ENCODE measurements around the gene MYO15A.

Gene MYO15A

DNA sequence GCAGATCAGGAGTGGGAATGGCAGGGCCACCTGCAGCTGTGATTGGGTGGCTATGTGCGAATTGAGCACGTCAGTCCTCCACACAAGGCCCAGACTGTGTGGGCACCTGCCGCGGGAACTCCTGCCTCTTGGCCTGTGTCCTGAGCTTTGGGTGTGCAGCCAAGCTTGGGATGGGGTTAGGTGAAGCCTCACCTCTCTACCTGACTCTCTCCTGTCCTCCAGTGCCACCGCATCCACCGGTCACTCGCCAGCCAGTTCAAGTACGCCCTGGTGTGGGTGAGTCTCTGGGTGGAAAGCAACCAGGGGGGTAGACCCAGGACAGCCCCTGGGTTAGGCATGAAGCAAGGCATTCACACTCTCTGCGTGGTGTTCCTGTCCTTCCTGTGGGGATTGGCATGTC lies 2.3 kb upstream of the MYO15A start:
- no peak for DNase-seq

DNA sequence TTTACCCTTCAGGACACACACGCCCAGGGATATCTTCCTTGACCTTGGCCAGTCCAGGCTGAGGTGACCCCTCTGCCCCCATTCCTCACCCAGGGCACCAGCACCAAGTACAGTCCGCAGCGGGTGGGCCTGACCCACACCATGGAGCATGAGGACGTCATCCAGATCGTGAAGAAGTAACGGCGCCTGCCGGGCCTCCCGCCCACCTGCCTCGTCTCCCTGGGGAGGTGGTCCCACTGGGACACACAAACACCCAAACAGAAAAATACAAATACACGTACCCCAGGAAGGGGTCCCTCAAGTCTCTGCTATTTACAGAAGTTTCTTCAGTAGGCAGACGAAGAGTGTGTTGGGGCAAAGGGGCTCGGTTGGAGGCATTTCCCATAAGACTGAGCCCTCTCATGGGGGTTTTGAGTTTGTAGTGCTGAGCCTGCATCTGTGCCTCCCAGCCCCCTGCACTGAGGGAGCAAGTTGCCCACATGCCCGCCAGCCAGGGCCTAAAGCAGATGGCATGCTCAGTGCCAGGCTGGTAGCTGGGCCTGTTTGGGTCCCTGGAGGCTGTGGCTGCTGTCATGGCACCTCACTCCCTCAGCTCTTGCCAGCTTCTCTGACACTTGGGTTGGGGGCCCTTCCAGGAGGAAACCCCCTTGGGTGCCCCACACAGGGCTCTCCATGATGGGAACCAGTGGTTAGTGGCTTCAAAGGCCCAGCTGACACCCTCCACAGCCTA lies 1.3 kb upstream of the MYO15A start:
- DNase-seq: no peak

DNA sequence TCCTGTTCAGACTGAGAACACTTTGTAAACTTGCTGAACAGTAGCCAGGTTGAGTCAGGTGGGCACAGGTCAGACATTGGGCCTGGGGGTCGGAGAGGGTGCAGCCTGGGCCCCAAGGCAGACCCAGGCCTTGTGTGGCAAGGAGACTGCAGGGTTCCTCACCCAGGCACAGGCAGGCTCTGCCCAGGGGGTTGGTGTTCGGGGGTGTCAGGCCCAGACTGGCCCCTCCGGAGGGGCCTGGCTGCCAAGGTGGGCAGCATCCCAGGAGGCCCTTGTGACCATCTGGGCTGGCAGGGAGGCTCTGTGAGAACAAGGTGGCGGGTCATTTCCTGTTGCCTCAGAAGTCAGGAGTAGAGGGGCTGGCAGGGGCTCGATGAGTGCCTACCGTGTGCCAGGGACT lies 585 bp upstream of the MYO15A start:
- no peak for DNase-seq

DNA sequence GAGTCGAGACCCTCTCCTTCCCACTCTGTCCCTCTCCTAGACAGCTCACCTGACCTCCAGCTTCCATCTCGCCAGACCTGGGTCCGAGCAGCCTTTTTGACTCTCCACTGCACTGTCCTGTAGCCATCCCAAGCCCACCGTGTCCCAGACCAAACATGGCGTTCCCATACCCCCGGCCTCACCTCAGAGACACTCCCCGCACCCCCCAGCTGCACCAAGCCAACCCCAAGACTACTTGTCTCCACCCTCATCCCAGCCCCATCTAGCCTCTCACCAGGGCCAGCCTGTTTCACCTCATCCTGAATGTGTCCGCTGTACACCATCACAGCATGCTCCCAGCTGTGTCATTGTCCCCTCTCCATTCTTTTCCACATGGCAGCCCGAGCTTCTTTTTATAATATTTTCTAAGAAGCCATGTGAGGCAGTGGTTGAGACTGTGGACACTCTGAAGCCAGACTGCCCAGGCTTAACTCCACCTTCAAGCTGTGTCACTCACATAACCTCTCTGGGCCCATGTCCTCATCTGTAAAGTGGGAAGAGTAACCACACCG lies 1.5 kb downstream of the MYO15A start:
- DNase-seq: no peak

DNA sequence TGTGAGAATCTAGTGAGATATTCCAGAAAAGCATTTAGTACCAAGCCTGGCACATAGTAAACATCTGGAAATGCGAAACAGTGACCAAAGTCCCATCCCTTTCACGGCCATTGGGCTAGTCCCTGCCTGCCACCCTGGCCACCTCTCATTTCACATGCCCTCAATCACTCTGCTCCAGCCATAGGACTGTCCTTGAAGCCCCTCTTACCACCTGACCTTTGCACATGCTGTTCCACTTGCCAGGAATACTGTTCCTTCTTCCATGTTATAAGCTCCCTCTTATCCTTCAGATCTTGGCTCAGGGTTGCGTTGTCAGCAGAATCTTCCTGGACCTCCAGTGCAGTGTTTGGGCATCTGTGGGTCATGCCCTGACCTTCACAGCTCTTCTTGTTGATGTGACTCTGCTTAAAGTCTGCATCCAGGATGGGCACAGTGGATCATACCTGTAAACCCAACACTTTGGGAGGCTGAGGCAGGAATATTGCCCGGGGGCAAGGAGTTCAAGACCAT lies 2.1 kb downstream of the MYO15A start:
- no peak for DNase-seq

DNA sequence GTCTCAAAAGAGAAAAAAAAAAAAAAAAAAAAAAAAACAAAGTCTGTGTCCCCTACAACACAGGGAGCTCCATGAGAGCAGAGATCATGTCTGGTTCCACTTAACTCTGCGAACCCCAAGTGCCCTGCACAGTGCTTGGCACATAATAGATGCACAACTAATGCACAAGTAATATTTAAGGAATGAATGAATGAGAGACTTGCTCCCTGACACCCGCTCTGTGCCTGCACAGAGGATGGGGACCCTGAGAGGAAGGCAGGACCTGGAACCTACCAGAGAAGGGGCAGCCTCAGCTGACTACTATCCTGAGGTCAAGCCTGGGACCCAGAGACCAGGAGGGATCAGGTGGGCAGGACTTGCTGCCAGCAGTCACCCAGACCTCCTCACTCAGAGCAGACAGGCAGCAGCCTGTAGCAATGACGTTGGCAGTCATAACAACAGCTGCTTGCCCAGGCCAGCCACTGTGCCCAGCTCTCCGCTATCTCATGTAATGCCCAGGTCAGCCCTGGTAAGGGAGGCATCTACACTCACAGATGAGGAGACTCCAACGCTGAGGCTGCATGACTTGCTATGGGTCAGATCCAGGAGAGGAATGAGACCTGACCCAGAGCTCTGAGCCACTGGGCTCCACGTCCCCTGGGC lies 2.9 kb downstream of the MYO15A start:
- no peak for DNase-seq

DNA sequence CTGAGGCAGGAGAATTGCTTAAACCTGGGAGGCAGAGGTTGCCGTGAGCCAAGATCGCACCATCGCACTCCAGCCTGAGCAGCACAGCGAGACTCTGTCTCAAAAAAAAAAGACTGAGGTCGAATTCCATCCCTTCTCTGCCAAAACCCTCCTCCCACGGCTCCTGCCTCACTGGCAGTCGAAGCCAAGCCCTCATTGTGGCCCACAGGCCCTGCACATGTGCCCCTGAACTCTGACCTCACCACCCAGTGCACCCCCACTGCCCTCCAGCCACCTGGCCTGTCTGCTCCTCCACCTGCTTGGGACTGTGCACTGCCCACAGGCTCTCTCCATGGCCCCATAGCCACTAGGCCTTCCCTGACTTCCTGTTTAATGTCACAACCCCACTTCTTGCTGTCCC lies 7.0 kb downstream of the MYO15A start:
- DNase-seq: no peak

DNA sequence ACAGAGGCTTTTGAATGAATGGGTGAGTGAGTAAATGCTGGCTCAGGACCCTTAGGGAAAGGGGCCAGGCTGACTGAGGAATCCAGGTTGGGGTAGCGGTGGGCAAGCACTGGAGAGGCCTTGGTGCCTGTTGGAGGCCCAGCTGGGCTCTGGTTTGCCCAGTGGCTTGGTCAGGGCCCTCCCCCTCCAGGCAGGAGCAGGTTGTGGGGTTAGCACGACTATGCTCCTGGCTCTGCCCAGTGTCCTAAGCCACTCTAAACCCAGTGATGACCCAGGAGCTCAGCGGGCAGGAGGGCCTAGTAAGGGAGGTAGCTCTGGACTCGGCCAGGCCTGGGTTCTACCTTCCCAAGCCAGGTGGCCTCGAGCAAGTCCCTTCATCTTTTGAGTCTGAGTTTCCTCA lies 7.5 kb downstream of the MYO15A start:
- no peak for DNase-seq

DNA sequence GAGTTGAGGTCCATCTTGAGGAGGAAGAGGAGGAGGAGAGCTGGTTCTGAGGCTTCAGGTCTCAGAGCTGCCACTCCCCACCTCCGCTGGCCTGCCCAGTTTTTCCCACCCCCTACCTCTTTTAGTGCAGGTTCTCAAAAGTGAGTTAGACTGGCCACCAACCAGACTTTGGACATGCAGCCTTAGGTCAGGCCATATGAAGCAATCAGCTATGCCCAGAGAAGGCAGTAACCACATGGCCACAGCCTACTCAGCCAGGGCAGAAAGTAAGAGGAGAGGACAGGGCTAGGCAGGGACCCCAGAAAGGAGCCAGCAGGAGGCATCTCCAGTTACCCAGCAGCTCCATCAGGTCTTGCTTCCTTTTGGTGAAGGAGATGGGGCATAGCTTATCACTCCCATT lies 9.0 kb downstream of the MYO15A start:
- DNase-seq: no peak

DNA sequence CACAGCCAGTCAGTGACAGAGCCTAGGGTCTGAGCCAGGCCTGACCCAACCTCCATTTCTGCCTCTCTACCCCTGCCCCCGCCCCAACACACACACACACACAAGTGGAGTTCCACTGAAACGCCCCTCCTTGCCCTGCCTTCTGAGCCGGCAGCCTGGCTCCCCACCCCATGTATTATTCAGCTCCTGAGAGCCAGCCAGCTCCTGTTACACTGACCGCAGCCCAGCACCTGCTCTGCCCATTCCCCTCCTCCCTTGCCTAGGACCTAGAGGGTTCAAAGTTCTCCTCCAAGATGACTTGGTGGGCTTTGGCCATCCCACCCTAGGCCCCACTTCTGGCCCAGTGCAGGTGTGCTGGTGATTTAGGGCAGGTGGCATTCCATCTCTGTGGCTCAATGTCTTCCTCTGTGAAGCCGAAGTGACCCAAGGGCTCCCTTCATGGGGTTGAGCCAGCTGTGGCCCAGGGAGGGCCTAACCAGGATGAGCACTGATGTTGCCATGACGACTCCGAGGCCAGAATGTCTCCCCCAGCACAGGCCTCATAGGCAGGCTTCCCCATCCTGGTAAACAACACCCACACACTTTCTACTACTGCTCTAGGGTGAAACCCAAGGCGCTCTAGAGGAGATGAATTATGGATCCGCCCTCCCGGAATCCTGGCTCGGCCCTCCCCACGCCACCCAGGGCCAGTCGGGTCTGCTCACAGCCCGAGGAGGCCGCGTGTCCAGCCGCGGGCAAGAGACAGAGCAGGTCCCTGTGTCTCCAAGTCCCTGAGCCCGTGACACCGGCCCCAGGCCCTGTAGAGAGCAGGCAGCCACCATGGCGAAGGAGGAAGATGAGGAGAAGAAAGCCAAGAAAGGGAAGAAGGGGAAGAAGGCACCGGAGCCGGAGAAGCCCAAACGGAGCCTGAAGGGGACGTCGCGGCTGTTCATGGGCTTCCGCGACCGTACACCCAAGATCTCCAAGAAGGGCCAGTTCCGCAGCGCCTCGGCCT lies 9.7 kb downstream of the MYO15A start:
- DNase-seq: no peak

DNA sequence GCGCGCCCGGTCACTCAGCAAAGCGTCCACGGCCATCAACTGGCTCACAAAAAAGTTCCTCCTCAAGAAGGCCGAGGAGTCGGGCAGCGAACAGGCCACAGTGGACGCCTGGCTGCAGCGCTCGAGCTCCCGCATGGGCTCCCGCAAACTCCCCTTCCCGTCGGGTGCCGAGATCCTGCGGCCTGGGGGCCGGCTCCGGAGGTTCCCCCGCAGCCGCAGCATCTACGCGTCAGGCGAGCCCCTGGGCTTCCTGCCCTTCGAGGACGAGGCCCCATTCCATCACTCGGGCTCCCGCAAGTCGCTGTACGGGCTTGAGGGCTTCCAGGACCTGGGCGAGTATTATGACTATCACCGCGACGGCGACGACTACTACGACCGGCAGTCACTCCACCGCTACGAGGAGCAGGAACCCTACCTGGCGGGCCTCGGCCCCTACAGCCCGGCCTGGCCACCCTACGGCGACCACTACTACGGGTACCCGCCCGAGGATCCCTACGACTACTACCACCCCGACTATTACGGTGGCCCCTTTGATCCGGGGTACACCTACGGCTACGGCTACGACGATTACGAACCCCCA lies 10.7 kb downstream of the MYO15A start:
- no peak for DNase-seq

DNA sequence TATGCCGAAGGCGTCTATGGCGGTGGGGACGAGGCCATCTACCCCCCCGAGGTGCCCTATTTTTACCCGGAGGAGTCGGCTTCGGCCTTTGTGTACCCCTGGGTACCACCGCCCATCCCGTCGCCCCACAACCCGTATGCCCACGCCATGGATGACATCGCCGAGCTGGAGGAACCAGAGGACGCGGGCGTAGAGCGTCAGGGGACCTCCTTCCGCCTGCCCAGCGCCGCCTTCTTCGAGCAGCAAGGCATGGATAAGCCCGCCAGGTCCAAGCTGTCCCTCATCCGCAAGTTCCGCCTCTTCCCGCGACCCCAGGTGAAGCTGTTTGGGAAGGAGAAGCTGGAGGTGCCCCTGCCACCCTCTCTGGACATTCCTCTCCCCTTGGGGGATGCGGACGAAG lies 11.4 kb downstream of the MYO15A start:
- DNase-seq: no peak

DNA sequence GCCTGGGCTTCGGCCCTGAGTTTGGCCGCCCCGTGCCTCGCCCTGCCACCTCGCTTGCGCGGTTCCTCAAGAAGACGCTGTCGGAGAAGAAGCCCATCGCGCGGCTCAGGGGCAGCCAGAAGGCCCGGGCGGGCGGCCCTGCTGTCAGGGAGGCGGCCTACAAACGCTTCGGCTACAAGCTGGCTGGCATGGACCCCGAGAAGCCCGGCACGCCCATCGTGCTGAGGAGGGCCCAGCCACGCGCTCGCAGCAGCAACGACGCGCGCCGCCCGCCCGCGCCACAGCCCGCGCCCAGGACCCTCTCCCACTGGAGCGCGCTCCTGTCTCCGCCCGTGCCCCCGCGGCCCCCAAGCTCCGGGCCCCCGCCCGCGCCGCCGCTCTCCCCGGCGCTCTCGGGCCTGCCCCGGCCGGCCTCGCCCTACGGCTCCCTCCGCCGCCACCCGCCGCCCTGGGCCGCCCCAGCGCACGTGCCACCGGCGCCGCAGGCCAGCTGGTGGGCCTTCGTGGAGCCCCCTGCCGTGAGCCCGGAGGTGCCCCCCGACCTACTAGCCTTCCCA lies 12.0 kb downstream of the MYO15A start:
- no peak for DNase-seq

DNA sequence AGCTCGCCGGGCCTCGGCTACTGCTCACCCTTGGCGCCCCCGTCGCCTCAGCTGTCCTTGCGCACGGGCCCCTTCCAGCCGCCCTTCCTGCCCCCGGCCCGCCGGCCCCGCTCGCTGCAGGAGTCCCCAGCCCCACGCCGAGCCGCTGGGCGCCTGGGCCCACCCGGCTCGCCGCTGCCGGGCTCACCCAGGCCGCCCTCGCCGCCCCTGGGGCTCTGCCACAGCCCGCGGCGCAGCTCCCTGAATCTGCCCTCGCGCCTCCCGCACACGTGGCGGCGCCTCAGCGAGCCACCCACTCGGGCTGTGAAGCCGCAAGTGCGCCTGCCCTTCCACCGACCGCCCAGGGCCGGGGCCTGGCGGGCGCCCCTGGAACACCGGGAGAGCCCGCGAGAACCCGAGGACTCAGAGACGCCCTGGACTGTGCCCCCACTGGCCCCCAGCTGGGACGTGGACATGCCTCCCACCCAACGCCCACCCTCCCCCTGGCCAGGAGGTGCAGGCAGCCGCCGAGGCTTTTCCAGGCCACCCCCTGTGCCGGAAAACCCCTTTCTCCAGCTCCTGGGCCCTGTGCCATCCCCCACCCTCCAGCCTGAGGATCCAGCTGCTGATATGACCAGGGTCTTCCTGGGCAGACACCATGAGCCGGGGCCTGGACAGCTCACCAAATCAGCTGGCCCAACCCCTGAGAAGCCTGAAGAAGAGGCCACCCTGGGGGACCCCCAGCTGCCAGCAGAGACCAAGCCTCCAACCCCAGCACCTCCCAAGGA lies 12.8 kb downstream of the MYO15A start:
- no peak for DNase-seq

DNA sequence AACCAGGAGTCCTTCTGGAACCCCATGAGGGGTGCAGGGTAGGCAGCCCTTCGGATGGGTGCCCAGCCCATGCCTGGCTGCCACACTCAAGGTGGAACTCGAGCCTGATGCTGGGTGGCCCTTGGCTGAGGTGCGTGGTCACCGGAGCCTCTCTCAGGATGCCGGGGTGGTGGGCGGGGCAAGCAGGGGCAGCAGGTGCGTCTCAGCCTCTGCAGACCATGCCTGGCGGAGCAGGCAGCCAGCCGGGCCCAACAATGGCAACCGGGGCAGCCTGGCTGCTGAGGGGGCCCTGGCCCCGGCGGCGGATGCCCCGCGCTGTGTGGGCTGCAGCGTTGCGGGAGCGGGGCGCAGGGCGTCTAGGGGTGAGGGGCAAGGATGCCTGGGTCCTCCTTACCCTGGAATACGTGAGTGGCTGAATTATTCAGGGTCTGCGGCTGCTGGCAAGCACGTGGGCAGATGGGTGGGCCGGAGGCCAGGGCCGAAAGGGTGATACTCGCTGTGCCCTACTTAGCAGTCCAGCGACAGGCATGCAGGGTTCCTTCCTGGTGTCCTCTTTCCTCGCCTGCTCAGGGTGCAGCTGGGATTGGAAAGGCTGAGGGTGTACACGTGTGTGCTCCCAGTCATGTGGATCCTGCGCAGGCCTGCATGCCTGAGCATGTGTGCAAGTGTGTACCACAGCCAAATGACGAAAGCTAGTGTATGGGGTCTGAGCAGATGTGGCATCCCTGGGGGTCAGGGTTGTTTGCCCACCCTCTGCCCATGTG lies 14.6 kb downstream of the MYO15A start:
- no peak for DNase-seq

DNA sequence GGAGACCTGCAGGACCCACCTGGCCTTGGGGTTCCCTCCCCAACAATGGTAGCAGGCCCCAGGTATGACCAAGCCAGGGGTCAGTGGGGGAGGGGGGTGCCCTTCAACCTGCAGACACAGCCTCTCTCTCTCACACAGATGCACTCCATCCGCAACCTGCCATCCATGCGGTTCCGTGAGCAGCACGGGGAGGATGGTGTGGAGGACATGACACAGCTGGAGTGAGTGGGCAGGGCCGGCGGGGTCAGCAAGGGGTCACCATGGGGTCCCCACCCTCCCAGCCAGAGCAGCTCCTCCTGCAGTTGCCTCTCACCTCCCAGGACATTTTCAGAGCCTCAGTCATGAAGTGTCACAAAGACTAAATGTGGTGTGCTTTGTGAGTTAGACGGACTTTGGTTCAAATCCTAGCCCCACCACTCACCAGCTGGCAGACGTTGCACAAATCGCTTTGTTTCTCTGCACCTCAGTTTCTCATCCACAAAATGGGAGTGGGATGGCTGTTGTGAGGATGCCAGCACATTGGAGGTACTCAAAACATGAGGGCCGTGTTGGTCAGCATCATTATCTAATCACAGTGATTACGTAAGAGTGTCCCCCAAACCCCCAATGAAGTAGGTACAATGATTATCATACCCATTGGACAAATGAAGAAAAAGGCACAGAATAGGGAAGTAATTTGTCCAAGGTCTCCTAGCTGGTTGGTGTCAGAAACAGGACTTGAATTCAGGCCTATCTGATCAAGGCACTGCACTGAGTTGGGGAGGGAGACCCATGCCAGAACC lies 16.0 kb downstream of the MYO15A start:
- DNase-seq: no peak

DNA sequence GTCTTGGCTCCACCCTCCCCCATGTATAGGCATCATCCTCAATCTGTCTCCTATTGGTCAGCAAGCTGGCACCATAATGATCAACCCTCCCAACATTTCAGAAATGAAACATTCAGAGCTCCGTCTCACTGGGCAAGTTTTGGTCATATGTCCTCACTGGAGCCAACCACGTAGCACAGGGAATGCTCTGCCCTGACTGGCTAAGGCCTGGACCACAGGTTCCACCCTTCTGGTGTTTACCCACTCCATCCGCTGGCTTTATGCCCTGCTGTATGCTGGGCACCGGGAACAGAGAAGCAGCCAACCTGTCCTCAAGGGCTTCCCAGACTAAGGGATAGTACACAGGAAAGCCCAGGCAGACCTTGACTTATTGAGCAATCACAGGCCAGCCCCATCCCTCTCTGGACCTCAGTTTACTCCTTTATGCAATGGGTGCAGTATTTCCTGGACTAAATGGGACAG lies 20.5 kb downstream of the MYO15A start:
- no peak for DNase-seq

DNA sequence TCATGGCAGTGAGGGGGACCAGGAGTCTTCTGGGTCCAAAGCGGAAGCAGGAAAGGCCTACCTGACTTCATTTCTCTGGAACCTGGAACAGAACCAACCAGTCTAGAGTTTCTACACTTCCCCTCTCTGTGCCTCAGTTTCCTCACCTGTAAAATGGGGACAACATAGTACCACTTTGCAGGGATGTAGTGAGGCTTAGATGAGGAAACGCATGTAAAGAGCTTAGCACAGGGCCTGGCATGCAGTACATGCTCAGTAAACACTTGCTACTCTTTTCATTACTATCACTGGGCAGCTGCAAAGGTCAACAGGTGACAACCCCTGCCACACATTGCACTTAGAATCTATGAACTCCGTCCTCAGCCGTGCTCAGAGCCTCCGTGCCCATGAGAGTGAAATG lies 24.2 kb downstream of the MYO15A start:
- DNase-seq: no peak

DNA sequence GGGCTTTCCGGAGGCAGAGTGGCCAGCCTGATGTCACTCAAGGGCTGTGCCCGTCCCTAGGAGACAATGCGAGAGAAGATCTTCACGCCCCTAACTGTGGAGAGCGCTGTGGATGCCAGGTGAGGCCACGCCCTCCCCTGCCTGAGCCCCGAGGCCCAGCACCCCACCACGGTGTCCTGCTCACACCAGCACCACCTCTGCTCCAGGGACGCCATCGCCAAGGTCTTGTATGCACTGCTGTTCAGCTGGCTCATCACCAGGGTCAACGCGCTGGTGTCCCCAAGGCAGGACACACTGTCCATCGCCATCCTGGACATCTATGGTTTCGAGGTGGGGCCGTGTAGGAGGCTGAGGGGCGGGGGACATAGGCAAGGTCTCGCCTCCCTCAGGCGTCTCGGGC lies 27.8 kb downstream of the MYO15A start:
- DNase-seq: no peak

Measured in activated CD4-positive, CD25-positive, alpha-beta regulatory T cell (primary cell).